Spleen (tissue), 11 donors: ENCODE measurements around the gene ZBED2. TPM values are rescaled to one million over a fixed set of nuclear protein-coding genes. Genes with fewer than 3 reads are reported as not detected.
A peak's percentile ranks its signal among the peaks of the same experiment; 100 is the strongest.

ENCODE experiments used
- DNase-seq: peaks from one replicate; pipeline ENCODE4 v3.0.0-alpha.2; 2020
- H3K27ac ChIP-seq, 8 donors: fragments of 200-600 bp; sonication (generic) in 7 of 8; 1 replicate in 4 of 8; 2 replicates in 4 of 8; pipeline versions ENCODE4 v1.5.0 to v1.8.0; 2016 to 2021; ENCODE audit warnings: inconsistent platforms in 4 of 8, mild to moderate bottlenecking in 4 of 8, moderate library complexity in 1 of 8
- H3K27me3 ChIP-seq, 7 donors: fragments of 200-600 bp; sonication (generic) in 6 of 7; replicated peaks in 1 of 7; 1 replicate in 4 of 7; 2 replicates in 3 of 7; pipeline versions ENCODE4 v1.5.0 to v1.8.0; 2016 to 2021; ENCODE audit warnings: inconsistent platforms in 3 of 7, mild to moderate bottlenecking in 1 of 7
- H3K36me3 ChIP-seq, 6 donors: fragments of 200-600 bp; sonication (generic) in 5 of 6; 1 replicate in 4 of 6; 2 replicates in 2 of 6; pipeline versions ENCODE4 v1.5.0 to v1.8.0; 2016 to 2021; ENCODE audit warnings: inconsistent platforms in 2 of 6
- H3K4me1 ChIP-seq, 6 donors: fragments of 200-600 bp; sonication (generic) in 5 of 6; 1 replicate in 3 of 6; 2 replicates in 3 of 6; pipeline versions ENCODE4 v1.5.0 to v1.8.0; 2016 to 2021; ENCODE audit warnings: inconsistent platforms in 3 of 6
- H3K4me3 ChIP-seq, 8 donors: fragments of 200-600 bp; sonication (generic) in 7 of 8; 1 replicate in 4 of 8; 2 replicates in 4 of 8; pipeline versions ENCODE4 v1.5.0 to v1.8.0; 2016 to 2021; ENCODE audit warnings: inconsistent platforms in 4 of 8, mild to moderate bottlenecking in 4 of 8, moderate library complexity in 2 of 8
- H3K9me3 ChIP-seq, 8 donors: fragments of 200-600 bp; sonication (generic) in 7 of 8; 1 replicate in 4 of 8; 2 replicates in 4 of 8; pipeline versions ENCODE4 v1.5.0 to v1.8.0; 2016 to 2021; ENCODE audit warnings: inconsistent platforms in 4 of 8
- CTCF ChIP-seq, 11 experiments: fragments of 200-600 bp in 7 of 11; fragments of 450-650 bp in 4 of 11; sonication (generic) in 4 of 11; IDR thresholded peaks in 8 of 11; conservative IDR thresholded peaks in 3 of 11; 1 replicate in 7 of 11; 2 replicates in 4 of 11; pipeline versions ENCODE4 v1.4.0 to v1.8.0; 2016 to 2021; ENCODE audit warnings: antibody characterized with exemption in 11 of 11, inconsistent platforms in 4 of 11, mild to moderate bottlenecking in 1 of 11
- POLR2A ChIP-seq, 3 donors: fragments of 450-650 bp; IDR thresholded peaks; one replicate each; pipeline ENCODE4 v1.5.1; 2017; ENCODE audit warnings: antibody characterized with exemption in 3 of 3, mild to moderate bottlenecking in 1 of 3
- POLR2AphosphoS5 ChIP-seq, 3 donors: sonication (generic); formaldehyde crosslinking; IDR thresholded peaks; one replicate each; pipeline ENCODE4 v1.5.1; 2017; ENCODE audit warnings: antibody characterized with exemption in 3 of 3
- WGBS, 5 donors: extraction: QIAGEN DNeasy Blood & Tissue Kit in 3 of 5; methylation state at CpG; one replicate each; pipeline versions ENCODE4 v1.1.5 to v1.1.7; 2013 to 2018; 5-methylcytosine and 5-hydroxymethylcytosine counted together
- intact Hi-C: fragments of 100-400 bp; cut with DNase I; formaldehyde crosslinking; loops from one replicate; pipeline ENCODE4 v1.15.0; 2023; ENCODE audit warnings: low total_unique reads
- polyA plus RNA-seq, 3 donors: library from polyadenylated mRNA; stranded (reverse); fragments of 200-250 nt; gene quantifications; one replicate each; pipeline ENCODE4 v1.2.1, GENCODE V29; 2013
- total RNA-seq, 7 donors: library from RNA; depleted of rRNA in 3 of 7; stranded (reverse); fragments of >200 nt in 3 of 7; fragmentation: NEBNext Ultra II Directional in 4 of 7; extraction: Animal tissue kit (Norgen Biotek cat#: 25700) in 4 of 7; gene quantifications; one replicate each; pipeline versions ENCODE4 v1.1.0 to v1.2.1, GENCODE V29; 2016 to 2021
- donor health status: healthy with polysubstance abuse.
- donor health status: DM: no; HTN: no; CAD: no; lungs with moderate emphysema.
- donor health status: DM: no; HTN: no; CAD: no.
- donor health status: Bipolar disorder and iron deficiency.
- donor health status: healthy.
- donor health status: DM: no; HTN: no; CAD: no.
- donor health status: DM: yes; HTN: yes; CAD: no.

The ZBED2 gene
- total and polyA plus RNA-seq, 10 donors = 0.20 to 0.80 (median 0.29) TPM; not detected in 6

- no peak for DNase-seq
- no peak for TF ChIP-seq CTCF (IDR thresholded peaks at IDR 0.05 in 8 of 11, conservative IDR thresholded peaks at IDR 0.05 in 3 of 11)
- no peak for TF ChIP-seq POLR2AphosphoS5 (IDR thresholded peaks at IDR 0.05)
- no peak for TF ChIP-seq POLR2A (IDR thresholded peaks at IDR 0.05)
- Histone ChIP-seq H3K4me1 (peaks cover 10 to 47% (median 15%) of the 10 kb centered on the region in 6 donors), H3K27me3 (no peaks in the 10 kb centered on the region), H3K9me3 (no peaks in the 10 kb centered on the region), H3K4me3 (no peak overlapping the region), H3K36me3 (no peaks in the 10 kb centered on the region), H3K27ac (peak overlapping the region in 1 of 8 donors; percentile 63)
- 53 to 67% (median 62%) methylated on average over 2 of the region's 2 CpGs for WGBS, 5 donors
- intact Hi-C loops = no loop called here
Observed at GRCh38 chr3:111608383-111608782, 13.2 kb upstream of the ZBED2 start.

- no peaks in the 10 kb centered on the region for H3K27me3 ChIP-seq
- 72 to 85% (median 77%) methylated on average over 3 of the region's 3 CpGs for WGBS, 5 donors
- TF ChIP-seq CTCF (IDR thresholded peaks at IDR 0.05 in 8 of 11, conservative IDR thresholded peaks at IDR 0.05 in 3 of 11) = no peak
- no peak for TF ChIP-seq POLR2AphosphoS5 (IDR thresholded peaks at IDR 0.05)
- peaks cover 10 to 48% (median 15%) of the 10 kb centered on the region in 6 donors for H3K4me1 ChIP-seq
- H3K4me3 ChIP-seq = no peak overlapping the region
- intact Hi-C loops = no loop called here
- no peak for DNase-seq
- peak overlapping the region in 1 of 8 donors; percentile 24 for H3K27ac ChIP-seq
- H3K36me3 ChIP-seq = no peaks in the 10 kb centered on the region
- no peaks in the 10 kb centered on the region for H3K9me3 ChIP-seq
Observed at GRCh38 chr3:111607240-111607920, 12.2 kb upstream of the ZBED2 start.

- Histone ChIP-seq H3K36me3 (peaks cover 0 to 6% (median 0%) of the 10 kb centered on the region in 6 donors), H3K9me3 (no peaks in the 10 kb centered on the region), H3K4me1 (peaks cover 7 to 38% (median 10%) of the 10 kb centered on the region in 6 donors), H3K4me3 (no peak overlapping the region), H3K27me3 (no peaks in the 10 kb centered on the region), H3K27ac (no peak overlapping the region)
- intact Hi-C loops = no loop called here
- WGBS, 5 donors = 69 to 81% (median 72%) methylated on average over 2 of the region's 2 CpGs
- TF ChIP-seq POLR2AphosphoS5 (IDR thresholded peaks at IDR 0.05) (no peak), CTCF (IDR thresholded peaks at IDR 0.05 in 8 of 11, conservative IDR thresholded peaks at IDR 0.05 in 3 of 11) (no peak), POLR2A (IDR thresholded peaks at IDR 0.05) (no peak)
- no peak for DNase-seq
Observed at GRCh38 chr3:111605493-111605892, 10.3 kb upstream of the ZBED2 start.

GRCh38 chr3:111605018-111605417, 9.9 kb upstream of the ZBED2 start:
- intact Hi-C loops = no loop called here

More at GRCh38 chr3:111605018-111605417, 9.9 kb upstream of the ZBED2 start:
- Histone ChIP-seq H3K27ac (no peak overlapping the region), H3K4me3 (no peak overlapping the region), H3K27me3 (no peaks in the 10 kb centered on the region), H3K9me3 (no peaks in the 10 kb centered on the region), H3K36me3 (peaks cover 0 to 10% (median 0%) of the 10 kb centered on the region in 6 donors), H3K4me1 (peaks cover 5 to 33% (median 6%) of the 10 kb centered on the region in 6 donors)
- TF ChIP-seq POLR2AphosphoS5 (IDR thresholded peaks at IDR 0.05) (no peak), CTCF (IDR thresholded peaks at IDR 0.05 in 8 of 11, conservative IDR thresholded peaks at IDR 0.05 in 3 of 11) (no peak), POLR2A (IDR thresholded peaks at IDR 0.05) (no peak)
- DNase-seq = no peak
